ENCODE results near the gene SFXN2.

The SFXN2 gene

DNA sequence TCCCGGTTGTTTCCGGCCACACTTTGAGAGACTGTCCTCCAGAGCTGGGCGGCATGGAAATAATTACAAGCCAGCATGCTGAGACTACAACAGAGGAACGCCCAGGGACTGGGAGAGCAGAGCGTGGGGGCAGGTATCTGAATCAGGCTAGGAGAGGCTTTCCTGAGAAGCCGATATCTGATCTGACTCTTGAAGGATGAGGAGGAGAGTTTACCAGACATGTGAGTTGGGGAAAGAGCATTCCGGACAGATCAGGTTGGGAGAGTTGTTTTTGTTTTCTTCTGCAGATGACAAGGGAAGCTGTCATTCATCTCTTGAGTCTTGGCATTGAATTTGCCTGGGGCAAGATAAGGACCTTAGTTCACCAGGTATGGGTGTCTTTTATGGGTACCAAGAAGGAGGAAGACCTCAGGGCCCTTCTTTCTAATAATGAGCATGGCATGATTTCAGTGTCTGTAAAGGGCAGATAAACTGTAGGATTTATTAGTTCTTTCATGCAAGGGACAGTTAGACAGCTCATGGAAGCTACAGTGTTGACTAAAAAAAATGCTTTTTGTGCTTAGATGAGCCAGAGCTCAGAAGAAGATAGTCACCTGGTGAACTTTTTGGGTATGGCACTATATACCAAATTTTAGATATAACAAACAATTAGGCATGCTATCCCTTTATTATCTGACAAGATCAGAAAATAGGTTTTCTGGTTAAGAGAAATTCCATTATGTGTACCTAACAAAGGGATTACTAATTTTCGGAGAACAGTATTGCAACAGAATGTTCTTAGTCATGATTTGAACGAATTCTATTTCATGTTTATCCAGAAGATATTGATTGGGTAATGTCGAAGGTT, 65.5 kb downstream of the SFXN2 start:
- no peak for DNase-seq

DNA sequence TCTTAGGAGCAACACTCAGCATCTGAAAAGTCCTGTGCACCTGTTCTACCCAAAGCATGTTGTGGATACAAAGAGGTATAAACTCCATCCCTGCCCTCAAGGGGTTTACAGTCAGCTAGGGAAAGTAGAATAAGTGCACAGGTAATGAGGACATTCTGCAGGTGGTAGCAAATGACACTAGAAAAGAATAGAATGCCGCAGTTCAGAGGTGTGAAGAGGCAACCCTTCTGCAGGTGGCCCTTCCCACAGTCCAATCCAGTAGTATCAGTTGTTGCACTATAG, 66.0 kb downstream of the SFXN2 start:
- no peak for DNase-seq

DNA sequence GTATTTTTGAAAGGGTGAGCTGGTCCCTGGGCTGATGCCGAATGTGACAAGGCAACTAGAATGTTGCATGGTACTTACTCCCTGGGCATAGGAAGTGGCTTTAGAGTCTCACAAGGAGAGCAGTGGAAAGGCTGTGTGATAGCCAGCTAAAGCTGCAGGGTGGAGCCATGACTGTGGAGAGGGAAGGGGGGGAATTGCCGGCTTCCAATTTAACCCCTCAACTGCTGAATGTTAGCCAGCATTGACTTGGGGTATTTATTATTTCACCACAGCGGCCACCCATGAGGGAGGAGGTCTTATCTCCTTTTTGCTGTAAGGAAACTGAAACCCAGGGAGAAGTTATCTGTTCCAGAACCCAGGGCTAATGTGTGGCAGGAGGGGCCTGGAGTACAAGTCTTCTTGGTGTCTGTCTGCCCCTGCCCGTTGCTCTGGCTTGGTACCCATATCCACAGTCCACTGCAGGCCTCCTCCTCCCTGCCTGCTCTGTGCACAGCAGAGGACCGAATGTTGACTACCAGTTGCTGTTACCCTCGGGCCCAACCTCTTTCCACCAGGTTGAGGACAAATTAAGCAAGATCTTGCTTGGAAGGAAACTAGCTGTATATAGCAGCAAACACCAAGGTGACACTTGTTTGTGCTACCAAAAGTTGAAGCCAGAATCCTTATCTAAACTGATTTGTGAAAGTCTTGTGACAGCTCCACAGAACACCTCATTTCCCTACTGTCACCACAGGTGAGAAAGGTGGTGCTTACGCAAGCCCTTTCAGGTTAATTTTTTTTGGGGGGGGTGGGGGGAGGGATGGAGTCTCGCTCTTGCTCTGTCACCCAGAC, 66.9 kb downstream of the SFXN2 start:
- no peak for DNase-seq

DNA sequence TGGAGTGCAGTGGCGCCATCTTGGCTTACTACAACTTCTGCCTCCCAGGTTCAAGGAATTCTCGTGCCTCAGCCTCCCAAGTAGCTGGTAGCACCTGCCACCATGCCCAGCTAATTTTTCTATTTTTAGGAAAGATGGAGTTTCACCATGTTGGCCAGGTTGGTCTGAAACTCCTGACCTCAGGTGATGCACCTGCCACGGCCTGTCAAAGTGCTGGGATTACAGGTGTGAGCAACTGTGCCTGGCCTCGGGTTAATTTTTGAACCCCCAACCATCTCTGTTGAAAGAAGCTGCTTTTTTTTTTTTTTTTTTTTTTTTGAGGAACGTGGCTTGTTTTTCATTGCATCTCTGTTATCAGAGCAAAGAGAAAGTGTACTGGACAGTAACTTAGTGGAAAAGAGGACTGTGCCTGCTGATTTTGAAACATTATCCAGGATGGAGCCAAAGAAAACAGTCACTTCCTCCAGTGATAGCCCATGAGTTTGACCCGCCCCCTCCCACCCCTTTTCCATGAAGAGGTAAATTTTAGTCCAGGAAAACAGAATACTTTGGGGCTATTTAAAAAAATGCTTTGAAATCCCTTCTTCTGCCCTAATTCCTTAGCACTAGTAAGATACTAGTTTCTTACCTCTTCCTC, 67.6 kb downstream of the SFXN2 start:
- DNase-seq: no peak

DNA sequence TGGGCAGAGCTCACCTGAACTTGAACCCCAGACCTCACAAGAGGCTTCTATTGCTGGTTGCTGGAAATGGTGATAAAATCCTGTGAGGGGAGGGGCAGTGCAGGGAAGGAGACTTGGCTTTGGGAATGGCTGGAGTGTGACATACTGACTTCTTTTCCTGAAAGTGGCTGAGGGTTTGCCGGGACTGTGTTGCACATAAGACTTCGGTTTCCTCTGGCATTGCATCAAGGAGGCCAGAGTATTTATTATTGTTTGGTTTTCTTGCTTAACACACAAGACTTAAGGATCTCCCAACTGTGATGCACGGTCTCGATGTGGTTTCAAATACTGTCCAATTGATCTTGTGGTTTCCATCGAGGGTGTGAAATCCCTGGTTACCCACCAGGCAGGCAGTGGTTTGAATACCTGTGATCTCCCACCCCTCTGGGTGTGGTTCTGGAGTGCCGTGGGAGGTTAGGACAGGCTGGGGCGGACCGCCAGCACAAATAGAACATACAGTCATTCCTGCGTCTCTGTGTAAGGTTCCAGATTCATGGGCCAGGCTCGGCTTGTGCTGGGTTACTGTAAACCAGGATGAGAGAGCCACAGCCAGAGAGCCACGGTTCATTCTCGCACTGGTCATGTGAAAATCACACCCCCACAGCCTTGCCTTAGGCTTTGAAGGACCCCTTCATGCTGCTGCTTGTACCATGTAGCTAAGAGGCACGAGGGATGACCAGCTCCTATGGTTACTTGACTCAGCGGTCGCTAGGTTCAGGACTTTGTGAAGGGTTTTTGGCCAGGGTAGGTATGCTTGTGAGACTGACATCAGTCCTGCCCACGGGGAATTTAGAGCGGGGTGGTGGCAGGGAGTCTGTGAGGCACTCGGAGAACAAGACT, 68.5 kb downstream of the SFXN2 start:
- DNase-seq: no peak

DNA sequence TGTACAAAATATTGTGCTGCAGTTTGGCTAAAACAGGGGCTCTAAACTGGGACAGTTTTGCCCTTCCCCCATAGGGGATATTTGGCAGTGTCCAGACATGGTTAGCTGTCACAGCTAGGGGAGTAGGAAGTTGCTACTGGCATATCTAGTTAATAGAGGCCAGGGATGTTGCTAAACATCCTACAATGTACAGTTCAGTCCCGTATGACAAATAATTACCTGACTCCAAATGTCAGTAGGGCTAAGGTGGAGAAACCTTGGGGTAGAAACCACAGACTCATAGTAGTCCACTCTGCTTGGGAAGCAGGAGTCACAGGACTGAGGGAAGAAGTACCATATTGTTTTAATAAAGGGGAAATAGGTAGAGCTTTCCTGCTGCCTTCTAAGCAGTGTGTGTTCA, 69.1 kb downstream of the SFXN2 start:
- no peak for DNase-seq

DNA sequence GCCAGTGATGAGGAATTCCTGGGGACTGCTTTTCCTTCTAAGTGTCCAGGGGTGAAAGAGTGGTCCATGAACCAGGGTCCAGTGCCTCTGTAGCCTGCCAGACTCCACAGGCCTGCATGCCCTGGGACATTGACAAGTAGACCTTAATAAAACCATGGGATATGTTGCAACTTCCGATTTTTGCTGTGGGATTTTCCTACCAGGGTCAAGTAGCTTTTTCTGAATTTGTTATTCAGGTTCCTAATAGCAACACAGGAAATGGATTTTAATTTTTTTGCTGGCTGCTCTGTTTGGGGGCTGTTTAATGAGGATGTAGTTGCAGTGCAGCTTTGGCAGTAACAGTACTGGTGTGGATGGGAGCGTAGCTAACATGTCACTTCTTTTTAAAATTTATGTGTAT, 71.4 kb downstream of the SFXN2 start:
- no peak for DNase-seq

DNA sequence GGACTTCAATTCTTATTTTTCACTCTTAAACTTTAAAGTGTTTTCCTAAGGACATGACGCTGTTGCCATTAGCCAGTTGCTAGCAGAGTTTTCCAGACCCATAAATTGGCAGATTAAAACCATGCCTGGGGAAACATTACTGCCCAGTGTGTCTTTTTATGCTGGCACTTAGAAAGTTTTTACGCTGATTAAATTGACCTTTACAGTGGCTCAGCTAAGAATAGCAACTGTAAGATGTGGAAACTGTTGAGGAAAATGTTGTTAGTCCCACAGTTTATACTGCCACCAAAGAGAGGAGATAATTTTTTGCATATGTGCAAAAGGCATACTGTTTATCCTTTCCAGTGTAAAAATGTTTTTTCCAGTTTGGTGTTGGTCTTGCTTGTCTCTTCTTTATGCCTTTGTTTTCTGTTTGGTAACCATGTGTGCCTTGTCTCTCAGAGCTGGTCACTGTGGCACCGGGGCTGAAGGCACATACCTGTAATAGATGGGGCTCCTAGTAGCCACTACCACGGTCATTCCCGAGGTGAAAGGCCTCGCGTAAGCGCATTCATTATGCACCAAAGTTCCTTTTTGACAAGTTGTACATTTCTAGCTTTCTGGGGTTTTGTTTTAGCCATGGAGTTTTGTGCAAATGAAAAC, 77.4 kb downstream of the SFXN2 start:
- no peak for DNase-seq

Measured in NCI-H524 (cell line).